Germinal center (tissue), 1 donor: ENCODE data around the gene RBCK1.

Source experiments
- DNase-seq: peaks from one replicate; pipeline ENCODE4 v3.0.0; 2012; ENCODE audit warnings: mixed read lengths, low spot score

Gene RBCK1

GRCh38 chr20:418858-419365, 10.8 kb downstream of the RBCK1 start:
- DNase-seq, result no peak

GRCh38 chr20:419556-420165, 11.6 kb downstream of the RBCK1 start:
- DNase-seq, result peak; percentile 36

GRCh38 chr20:420166-420620, 12.1 kb downstream of the RBCK1 start:
- DNase-seq, result no peak

GRCh38 chr20:420721-421574, 12.8 kb downstream of the RBCK1 start:
- DNase-seq, result no peak

GRCh38 chr20:421685-422250, 13.7 kb downstream of the RBCK1 start:
- no peak for DNase-seq

GRCh38 chr20:426566-426965, 18.5 kb downstream of the RBCK1 start:
- DNase-seq, result no peak

- DNase-seq, result no peak
These were observed 19.3 kb downstream of the RBCK1 start for GRCh38 chr20:427401-427800.

- DNase-seq, result no peak
These were observed 20.0 kb downstream of the RBCK1 start for GRCh38 chr20:427849-428657.

GRCh38 chr20:428658-429200, 20.6 kb downstream of the RBCK1 start:
- no peak for DNase-seq

- DNase-seq, result no peak
These were observed 22.2 kb downstream of the RBCK1 start for GRCh38 chr20:430091-430999.

- DNase-seq, result no peak
These were observed 23.2 kb downstream of the RBCK1 start for GRCh38 chr20:431012-431904.

- no peak for DNase-seq
These were observed 24.1 kb downstream of the RBCK1 start for GRCh38 chr20:432208-432607.

GRCh38 chr20:432677-433299, 24.7 kb downstream of the RBCK1 start:
- DNase-seq, result no peak

GRCh38 chr20:433300-433975, 25.3 kb downstream of the RBCK1 start:
- peak; percentile 61 for DNase-seq

- no peak for DNase-seq
These were observed 26.1 kb downstream of the RBCK1 start for GRCh38 chr20:434221-434620.

- DNase-seq, result no peak
These were observed 26.7 kb downstream of the RBCK1 start for GRCh38 chr20:434661-435419.

GRCh38 chr20:435558-435957, 27.5 kb downstream of the RBCK1 start:
- DNase-seq, result no peak

GRCh38 chr20:436476-436875, 28.4 kb downstream of the RBCK1 start:
- no peak for DNase-seq
